HS-5 (cell line): ENCODE measurements around the gene COL4A2.

ENCODE experiments used
- DNase-seq: peaks from one replicate; pipeline ENCODE4 v3.0.0-alpha.2; 2012; ENCODE audit warnings: low read depth

The COL4A2 gene

DNA sequence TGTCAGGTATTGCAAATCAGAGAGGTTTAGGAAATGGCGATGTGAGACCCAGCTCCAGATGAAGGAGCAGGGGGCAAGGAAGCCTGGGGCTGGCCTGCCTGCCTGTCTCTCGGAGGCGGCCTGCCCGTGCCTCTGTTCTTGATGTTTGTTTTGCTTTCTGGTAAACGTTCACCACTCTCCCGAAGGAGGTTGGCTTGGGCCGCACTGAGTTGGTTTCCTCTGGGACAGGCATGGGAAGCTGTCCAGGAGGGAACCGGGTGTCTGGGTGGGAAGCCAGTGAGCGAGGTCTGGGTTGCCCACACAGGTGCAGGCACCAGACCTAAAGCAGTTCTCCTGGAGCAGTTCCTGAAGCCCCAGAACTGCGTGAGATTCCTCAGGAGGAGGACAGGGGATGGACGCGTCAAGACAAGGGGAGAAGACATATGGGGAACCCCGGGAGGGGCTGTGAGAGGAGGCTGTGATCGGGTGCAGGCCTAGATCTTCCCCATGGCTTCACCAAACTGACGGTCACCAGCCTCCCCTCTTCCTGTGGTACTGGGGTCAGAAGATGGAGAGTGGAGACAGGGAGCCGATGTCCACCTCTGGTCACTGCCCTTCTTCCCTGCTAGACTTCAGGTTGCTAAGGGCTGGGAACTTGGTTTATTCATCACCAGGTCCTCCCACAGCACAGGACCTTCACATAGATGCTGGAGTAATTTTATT is 15.2 kb downstream of the COL4A2 start:
- no peak for DNase-seq

DNA sequence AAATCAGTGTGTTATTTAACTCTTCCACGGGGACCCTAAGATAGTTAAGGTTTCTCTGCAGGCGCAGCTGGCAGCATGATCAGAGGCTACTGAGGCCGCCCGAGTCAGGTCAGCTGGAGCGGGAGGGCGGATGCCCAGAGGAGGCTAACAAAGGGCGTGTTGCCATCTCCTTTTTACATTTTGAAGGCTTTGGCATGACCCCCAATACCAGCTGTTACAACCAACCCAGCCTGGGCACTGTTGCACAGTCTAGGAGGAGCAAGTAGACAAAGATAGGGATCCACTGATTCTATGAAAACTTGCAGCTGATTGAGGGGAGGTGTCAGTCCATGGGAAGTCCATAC is 15.7 kb downstream of the COL4A2 start:
- no peak for DNase-seq

DNA sequence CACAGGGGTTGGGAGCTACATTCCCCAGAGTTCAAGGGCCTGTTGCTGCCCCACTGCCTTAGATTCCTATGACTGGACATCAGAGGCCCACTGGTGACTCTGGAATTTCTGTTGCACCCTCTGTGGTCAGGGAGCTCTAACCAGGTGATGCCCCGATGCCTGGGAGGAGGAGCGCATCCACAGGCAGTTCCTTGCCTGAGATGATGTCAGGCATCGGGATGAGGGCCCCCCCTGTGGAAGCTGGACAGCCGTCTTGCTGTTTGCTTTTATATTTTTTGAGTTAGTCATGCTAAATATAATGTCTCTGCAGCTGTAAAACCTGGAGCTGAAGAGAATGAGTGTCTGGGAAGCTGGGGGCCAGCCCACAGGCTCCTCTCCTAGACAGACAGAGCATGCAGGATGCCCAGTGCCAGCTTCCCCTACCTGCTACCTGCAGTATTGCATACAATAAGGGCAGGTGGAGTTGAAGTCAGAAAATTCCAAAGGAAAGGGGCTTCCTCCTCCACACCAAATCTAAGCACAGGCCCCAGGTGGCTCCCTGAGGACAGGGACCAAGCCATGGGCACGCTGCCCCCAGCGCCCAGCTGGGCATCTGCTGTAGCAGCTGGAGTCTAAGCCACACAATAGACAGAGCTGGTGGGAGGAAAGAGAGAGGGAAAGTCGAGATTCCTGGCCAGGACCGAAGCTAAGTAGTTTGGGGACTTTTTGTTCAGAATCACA is 16.2 kb downstream of the COL4A2 start:
- DNase-seq: no peak

DNA sequence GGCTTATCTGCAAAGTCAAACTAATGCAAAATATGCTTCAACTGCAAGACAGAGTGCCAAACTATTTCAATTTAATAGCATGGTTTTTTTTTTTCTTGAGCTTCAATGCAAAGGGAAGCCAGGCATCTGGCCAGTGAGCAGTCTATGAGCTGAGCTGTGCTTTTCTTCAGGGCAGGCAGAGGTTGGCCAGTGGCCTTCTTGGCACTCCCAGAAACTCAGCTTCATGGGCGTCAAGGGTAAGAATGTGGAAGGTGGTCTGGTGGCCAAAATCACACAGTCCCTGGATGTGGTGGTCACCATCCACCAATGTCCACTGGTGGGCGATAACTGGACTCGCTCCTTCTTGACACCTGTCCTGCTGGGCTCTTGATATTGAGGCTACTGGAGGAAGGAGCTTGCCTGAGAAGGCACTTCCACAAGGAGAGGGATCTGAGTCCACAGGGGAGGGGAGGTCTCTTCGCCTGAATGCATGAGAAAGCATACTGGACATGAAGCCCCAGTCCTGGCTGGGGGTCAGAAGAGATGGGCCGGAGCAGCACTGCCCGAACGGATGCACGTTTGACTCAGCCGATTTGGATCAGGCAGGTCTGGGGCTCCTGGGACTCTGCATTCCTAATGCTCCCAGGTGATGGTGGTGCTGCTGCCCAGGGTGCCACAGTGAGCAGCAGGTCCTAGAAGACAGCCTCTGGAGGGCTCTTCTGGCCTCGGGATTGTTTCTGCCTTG is 17.1 kb downstream of the COL4A2 start:
- DNase-seq: no peak

DNA sequence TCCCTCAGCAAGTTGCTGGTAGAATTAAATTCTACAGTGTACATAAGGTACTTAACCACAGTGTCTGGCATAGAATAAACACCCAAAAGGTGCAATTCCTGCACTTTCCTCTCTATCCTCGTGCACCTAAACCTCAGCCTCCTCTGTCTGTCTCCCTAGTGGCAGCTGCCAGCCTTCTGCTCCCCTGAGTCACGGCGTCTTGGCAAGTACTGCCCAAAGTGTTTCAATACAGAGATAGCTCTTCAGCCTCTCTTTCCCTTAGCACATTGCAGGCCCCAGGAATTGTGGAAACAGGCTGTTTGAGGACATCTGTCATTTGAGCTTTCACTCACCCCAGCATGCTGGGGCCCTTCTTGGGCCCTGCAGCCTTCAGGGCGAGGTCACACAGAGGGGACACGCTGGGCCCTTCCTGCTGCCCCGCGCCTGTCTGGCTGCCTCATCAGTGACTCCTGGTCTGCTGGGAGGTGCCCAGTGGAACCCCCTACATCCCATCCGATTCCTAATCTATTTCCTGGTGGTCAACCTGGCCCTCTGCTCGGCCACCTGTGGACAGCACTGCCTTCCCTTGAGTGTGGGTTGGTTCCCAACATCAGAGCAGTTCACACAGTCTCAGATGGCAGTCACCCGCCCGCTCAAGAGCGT is 19.3 kb downstream of the COL4A2 start:
- DNase-seq: no peak

DNA sequence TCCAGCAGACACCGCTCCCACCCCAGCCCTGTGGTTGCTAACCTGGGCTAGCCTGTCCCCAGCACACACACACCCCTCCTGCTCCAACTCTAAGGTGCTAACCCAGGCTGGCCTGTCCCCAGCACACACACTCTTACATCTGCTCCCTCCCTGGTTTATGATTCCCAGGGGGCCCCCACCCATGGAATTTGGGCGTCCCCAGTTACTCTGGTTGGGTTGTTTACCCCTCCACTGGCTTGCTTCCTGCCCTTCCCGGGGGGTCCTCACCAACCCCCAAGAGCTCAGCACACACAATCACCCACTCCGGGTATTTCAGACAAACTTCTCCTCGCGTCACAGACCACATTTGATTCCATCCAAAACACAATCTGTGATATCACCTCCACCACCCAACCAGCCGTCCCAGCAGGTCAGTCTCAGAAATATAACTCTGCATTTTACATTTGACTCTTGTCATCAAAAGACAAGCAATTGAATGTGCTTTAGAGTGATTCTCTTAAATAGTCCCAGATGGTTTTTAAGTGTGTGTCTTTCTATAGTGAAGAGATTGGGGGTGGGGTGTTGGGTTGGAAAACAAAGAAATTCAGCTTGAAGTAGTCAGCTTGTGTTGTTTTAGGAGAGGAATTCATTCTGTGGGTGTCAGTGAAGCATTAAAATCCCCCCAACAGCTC is 20.1 kb downstream of the COL4A2 start:
- no peak for DNase-seq

DNA sequence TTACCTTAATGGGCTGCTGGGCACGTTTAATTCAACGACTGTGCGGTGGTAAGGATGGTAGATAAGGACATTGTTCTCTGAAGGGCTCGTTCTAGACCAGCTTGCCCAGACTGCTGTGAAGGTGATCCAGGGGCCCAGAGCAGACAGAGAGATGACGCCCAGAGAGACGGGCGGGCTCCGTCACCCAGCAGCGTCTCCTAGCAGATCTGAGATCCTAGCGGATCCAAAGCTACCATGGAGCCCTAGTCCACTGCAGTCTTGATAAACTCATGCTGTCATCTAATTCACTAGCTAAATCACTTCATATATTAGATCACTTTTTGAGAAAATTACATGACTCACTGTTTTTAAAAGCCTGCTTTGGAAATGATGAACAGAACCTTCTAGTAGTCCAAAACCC is 21.5 kb downstream of the COL4A2 start:
- DNase-seq: no peak

DNA sequence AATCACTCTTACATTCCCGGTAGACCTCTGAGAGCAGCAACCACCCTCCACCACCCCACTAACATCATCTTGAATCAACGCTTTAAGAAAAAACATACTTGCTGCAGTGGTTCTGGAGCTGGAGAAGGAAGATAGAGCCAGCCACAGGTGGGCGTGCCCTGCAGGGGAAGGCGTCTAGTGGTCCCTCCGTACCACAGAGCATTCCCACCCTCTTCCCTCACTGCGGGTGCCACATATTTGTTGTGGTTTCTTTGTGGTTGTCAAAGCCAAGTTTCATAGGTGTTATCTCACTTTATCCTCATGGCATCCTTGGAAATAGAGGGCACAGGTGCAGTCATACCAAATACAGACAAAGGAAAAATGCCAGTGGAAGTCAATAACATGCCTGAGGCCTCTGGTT is 22.2 kb downstream of the COL4A2 start:
- DNase-seq: no peak

DNA sequence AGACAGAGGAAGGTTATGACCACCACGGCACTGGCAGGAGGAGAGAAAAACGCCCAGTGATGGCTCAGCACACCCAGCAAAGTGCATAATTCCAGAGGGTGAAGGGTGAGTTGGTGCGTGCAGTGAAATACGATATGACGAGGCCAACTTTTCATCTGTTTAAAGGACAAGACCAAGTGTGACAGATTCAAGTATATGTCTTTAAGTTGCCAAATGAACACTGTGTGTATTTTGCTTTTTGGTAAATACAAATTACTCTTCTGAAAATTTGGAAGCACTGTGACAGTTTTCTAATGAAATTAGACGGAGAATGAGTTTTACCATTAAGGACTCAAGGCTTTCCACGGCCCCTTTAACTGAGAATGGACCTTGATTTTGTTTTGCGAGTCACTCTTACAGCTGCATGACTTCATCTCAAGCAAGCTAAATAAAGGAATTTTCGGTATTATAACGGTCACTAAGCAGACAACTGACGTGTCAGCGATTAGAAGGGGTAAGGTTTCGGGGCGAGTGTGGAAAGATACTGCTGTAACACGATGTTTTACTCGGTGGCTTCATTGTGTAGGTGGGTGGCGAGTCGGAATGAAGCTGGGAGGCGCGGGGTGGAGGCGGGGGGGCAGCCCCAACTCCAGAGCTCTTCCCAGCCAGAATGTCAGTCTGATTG is 22.8 kb downstream of the COL4A2 start:
- no peak for DNase-seq

DNA sequence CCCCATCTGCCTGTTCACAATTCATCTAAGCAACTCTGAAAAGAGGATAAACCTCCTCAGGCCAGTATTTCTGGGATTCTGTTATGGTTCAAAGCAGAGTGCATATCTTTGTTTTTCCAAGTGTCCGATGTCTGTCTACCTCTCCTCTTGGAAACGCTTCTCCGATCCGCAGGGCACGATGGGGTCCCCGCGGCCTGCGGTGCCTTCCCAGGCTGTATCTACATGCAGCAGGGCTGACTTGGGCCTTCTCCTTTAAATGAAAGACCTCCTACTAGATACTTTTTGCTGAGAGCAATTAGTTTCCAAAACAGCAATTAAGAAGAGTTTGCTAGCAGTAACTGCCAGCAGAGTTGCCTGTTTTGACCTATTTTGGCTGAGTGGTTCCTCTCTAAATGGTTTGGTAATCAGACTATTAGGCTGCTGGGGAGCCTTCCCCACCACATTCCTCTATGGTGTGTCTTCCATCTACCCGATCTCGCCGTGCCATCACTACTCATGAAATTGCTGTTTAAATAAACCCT is 23.5 kb downstream of the COL4A2 start:
- DNase-seq: no peak

DNA sequence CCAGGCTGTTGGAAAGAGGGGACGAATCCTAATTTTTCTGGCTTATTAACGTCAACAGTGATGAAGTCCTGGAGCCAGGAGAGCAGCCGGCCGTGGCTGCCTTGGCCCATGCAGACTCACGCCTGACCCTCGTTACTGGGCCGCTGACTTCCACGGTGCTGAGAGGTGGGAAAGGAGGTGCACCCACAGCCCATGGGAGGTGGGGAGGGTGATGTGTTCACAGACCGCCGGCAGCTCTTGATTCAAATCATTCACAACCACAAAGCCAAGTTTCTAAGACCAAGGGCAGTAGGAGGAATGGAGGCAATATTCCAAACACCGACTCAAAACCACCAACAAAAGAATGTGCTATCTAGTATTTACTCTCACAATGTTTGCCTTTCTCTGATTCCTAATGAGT is 24.3 kb downstream of the COL4A2 start:
- DNase-seq: no peak

DNA sequence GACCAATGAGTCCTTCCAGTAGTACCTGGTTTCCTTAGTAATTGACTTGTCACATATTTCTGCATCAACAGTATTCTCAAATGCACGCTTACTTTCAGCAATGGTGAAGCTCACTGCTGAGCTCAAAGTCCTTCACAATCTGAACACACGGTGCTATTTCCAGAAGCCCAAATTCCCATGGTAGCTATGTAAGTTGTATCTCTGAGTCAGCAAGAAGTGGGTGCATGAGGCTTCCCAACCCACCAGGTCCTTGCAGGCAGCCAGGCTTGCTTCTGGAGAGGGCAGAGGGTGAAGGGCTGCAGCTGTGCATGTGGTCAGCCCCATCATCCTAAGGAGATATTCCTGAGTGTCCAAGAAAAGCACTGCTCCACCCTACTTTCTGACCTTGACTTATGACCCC is 25.7 kb downstream of the COL4A2 start:
- DNase-seq: no peak

DNA sequence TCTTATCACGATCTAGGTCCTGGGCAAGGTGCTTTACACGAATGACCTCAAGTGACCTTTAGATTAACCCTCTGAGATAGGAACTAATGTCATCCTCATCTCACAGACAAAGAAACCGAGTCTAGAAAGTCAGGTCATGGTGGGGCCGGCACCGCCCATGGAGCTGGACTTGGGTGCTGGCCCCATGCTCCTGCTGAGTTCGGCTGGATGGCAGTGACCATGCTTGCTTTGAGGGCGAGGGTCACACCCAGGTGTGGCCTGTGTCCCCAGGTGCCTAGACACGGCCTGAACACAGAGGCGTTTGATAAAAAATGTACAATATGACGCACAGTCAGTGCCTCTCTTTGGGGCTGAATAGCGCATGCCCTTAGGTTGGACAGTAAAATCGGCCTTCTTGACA is 26.8 kb downstream of the COL4A2 start:
- no peak for DNase-seq

DNA sequence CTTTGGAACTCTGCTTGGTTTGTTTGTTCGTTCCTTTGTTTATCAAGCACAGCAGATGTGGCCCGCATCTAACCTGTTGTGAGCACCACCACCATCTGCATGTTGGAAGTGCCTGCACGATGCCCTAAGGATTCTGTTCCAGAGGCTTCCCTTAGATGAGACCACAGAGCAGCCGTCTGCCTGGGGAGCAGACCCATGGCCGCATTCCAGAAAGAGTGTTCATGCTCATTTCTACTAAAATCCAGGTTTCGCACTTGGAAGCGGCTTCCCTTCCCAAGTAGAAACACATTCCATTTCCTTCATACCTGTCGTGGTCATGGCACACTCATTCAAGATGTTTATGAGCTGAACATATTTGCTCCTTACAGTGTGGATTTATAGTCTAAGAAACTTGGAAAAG is 27.2 kb downstream of the COL4A2 start:
- DNase-seq: no peak

DNA sequence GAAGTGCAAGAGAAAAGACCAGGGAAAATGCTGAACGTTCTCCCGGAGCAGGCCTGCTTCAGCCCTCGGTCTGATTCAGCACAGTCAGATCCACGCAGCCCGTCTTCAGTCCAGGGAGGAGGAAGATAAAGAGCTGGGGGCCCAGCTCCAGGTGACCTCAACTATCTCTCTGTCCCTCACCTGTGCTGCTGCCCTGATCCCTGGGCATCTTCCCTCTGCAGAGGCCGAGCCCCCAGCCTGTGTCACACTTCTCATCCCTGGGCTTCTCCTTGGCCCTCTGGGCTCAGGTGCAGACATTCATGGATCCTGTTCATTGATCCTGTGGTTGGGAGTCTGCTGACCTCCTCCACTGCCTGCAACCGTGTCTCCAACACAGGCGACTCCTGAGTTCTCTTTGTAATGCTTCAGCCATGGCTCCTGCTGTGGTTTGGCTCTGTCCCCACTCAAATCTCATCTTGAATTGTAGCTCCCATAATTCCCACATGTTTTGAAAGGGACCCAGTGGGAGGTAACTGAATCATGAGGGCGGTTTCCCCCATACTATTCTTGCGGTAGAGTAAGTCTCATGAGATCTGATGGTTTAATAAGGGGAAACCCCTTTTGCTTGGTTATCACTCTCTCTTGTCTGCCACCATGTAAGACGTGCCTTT is 27.9 kb downstream of the COL4A2 start:
- DNase-seq: no peak

DNA sequence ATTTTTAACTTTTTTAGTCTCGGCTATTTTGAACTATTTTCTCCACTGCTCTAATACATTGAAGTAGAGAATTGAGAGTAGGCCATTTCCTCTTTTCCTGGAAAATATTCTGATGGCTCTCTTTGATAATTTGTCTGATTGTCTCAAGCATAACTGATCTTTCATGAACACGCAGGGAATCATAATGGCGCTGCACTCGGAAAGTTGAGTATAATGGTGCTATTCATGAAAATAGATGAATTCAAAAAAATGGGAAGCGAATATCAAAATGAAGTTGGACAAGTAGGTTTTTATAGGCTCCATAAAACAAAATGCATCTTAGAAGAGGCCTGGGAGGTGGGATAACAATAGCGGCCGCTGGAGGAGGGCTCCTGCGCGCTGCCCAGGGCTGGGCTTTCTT is 29.0 kb downstream of the COL4A2 start:
- no peak for DNase-seq

DNA sequence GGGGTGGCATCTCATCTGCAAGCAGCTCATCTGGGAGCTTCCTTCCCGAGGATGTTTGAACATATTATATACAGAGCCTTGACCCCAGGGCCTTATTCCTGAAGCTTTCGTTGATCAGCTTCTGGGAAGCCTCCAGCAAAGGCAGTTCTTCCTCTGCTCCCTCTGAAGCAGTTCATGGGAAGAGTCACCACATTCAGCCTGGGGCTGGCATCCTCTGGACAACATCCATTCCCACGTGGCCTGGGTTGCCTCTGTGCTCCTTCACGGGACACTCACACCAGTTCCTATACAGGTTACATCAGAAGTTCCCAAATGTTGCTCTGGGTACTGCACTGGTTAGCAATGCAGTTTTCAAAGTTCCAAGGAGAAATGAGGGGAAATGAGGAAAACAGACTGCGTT is 29.6 kb downstream of the COL4A2 start:
- DNase-seq: no peak

DNA sequence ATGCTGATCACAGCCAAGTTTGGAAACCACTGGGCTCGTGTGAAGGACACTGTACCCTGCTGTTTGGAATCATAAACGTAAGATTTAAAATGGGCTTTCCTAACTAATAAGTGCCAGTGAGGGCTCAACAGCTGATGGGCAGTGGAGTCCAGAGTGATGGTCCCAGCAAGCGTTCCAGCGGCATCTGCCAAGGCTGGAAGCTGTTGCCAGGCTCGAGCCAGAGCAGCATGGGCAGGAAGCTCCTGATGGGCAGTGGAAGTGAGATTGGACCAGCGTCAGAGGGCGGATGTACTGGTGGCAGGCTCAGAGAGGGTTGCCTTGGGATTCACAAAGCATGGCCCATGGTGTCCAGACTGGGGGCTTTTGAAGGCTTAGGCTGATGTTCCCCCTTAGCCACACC is 30.2 kb downstream of the COL4A2 start:
- no peak for DNase-seq

DNA sequence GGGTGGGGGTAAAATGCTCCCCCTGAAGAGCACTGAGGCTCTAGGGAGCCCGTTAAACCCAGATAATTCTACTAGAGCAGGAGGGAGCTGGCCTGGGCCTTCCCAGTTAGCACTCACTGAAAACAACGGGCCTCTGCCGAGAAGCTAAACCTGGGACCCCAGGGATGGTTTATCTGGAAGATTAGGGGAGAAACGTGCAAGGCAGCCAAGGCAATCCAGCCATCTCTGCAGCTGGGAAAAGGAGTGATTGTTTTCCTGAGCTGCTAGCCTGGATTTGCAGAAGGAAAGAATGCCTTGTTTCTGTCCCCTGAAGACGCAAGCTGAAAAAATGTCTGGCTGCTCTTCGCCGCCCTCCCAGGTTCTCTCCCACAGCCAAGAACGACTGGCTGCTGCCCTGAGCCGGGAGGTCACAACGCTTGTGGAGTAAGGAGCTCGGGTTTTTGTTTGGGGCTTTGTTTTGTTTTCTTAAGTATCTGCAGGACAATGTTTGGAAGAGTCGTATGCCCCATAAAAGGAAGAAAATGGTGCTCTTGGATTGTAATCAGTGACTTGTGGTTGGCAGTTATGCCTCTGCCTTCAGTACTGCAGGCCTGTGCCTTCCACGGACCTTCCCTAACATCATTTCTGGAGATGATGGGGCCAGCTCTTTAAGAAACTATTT is 31.5 kb downstream of the COL4A2 start:
- no peak for DNase-seq

DNA sequence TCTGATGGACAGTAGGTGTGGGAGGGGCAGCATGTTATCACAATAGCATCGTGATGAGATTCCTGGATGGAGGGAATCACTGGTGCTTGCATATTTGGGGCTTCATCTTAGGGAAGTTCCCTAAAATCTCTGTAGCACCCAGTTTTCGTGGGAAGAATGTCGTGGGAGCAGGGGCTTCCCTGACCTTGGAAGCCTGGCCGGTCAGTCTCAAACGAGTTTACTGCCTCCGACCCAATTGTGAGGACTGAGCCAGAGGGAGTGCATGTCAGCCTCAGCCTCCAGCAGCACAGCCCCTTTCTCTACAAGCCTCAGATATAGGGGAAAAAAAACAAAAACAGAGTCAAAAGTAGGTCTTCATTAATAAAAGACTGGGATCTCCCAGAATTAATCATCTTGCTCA is 32.2 kb downstream of the COL4A2 start:
- DNase-seq: no peak
